Measurements from ENCODE around the gene INTS13.
A peak's percentile ranks its signal among the peaks of the same experiment; 100 is the strongest.
"Not testable (repeated sequence)": the region's sequence is repeated elsewhere in the genome, so short reads cannot be mapped to it uniquely, and the experiment has no call there.

The INTS13 gene

DNA sequence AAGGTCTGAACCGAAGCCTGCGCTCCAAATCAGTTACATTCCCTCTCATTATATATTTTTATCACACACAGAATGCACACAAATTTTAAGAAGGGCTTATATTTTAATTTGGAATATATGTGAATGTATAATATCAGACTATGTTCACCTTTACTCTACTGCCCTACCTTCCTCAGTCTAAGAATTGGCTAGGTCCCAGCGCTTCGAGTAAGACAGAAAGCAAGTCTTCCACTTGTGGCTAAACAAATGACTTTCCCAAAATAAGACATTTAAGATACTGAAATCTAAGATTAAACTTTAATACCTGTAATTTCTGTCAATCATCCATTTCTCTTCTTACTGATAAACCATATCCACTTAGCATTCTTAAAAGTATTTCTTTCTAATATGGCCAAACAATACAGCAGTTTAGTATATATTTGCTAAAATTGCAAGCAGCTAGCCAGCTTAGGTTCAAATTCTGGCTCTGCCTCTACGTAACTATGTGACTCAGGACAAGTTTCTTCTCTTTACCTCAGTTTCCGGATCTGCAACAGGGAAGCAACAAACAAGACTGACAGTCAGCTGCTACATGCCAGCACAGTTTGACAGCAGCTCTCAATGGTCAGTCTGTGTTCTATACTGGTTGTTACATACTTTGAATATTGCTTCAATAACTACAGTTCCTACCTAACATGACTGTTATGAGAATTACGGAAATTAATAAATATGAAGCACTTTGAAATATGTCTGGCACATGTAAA lies 2.0 kb downstream of the INTS13 start:
- no peak for DNase-seq (ENCODE audit: extremely low read depth in 1 of 2, low read depth in 1 of 2)

DNA sequence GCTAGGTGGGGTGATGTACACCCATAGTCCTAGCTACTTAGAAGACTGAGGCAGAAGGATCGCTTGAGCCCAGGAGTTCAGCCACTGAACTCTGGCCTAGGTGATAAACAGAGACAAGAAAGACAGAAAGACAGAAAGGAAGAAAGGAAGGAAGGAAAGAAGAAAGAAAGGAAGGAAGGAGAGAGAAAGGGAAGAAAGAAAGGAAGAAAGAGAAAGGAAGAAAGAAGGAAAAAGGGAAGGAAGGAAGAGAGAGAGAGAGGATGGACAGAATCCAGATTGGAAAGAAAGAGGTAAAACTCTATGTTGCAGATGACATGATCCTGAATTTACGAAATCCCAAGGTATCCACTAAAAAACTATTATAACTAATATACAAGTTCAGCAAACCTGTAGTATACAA lies 8.2 kb downstream of the INTS13 start:
- no peak for DNase-seq (ENCODE audit: extremely low read depth in 1 of 2, low read depth in 1 of 2)

DNA sequence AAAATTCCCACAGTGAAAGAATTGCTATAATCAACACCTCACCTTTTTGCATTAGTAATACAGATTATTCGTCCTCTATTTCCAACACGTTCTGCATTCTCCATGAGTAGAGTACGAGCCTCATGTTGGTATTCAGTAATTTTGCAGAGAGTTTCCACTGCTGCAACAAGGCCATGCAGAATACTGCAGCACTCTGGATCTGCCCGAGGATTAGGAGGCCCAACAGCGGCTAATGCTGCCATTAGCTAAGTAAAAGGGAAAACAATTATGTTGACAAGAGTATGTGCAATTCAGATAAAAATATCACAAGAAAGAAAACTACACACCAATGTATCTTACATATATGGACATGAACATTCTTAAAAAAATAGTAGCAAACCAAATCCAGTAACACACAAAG lies 9.1 kb downstream of the INTS13 start:
- no peak for DNase-seq (ENCODE audit: extremely low read depth in 1 of 2, low read depth in 1 of 2)

DNA sequence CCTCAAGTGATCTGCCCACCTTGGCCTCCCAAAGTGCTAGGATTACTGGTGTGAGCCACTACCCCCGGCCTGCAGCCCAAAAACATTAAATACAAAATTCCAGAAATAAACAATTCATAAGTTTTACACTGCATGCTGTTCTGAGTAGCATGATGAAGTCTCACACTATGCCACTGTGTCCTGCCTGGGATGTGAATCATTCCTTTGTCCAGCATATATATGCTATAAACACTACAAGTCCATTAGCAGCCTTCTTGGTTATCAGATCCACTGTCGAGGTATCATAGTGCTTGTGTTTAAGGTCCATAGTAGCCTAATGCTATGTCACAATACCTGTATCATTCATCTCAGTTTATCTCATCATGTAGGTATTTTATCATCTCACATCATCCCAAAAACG lies 15.9 kb downstream of the INTS13 start:
- no peak for DNase-seq (ENCODE audit: extremely low read depth in 1 of 2, low read depth in 1 of 2)

DNA sequence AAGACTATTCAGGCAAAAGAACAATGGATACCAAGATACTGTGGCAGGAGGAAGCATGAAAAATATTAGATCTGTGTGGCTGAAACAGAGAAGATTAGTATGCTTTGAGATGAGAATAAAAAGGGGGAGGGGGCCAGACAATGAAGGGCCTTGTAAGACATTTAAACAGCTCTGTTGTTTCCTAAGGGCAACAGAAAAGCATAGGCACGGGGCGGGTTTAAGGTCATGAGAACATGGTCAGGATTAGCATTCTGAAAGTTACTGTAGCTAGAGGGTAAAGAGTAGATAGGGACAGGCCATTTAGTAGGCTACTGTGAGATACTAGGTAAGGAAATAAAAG lies 18.6 kb downstream of the INTS13 start:
- DNase-seq (ENCODE audit: extremely low read depth in 1 of 2, low read depth in 1 of 2): no peak

DNA sequence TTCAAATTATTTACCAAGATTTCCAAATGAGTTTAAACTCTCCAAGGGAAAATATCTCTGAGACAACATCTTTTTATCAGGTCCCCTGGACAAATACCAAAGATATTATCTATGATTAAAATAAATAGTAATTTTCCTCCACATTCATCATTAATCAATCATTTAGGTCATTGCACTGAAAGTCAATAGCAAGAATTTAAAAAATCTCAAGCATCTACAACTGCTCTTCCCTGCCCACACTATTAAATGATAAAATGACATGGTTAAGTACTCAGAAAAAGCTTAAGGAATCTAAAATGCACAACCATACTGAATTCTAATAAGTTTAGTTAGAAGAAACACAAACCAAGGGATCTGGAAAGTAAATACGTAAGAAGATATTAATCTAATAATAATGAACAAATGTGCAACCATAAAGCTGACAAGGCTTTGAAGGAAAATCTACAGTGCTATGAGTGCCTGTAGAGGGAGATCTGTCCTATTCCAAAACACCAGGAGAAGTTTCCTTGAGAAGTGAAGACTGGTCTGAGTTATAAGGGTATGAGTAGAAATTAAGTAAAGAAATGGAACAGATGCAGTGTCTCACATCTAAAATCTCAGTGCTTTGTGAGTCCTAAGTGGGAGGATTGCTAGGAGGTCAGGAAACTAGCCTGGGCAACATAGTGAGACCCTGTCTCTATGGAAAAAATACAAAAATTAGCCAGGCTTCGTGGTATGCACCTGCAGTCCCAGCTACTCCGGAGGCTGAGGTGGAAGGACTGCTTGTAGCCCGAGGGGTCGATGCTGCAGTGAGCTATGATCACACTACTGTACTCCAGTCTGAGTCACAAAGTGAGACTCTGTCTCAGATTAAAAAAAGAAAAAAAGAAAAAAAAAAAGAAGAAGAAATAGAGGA lies 19.2 kb downstream of the INTS13 start:
- DNase-seq (ENCODE audit: extremely low read depth in 1 of 2, low read depth in 1 of 2): no peak

DNA sequence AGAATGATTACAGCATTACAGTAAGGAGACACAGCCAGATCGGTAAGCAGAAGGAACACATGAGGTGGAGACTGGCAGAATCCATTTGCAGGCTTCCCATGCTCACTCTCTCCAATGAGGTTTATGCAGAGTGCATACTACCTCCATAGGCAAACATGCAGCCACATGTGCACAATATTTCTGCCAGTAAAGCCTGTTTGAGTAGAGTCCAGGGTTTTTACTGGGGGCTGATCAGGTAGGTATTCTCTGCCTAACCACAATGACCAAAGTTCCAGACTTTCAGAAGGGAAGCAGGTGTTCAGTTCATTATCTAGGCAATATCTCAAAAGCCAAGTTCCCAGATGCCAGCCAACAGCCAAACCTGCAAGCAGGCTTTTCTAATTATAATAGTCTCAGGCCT lies 31.1 kb downstream of the INTS13 start:
- no peak for DNase-seq (ENCODE audit: extremely low read depth in 1 of 2, low read depth in 1 of 2)

DNA sequence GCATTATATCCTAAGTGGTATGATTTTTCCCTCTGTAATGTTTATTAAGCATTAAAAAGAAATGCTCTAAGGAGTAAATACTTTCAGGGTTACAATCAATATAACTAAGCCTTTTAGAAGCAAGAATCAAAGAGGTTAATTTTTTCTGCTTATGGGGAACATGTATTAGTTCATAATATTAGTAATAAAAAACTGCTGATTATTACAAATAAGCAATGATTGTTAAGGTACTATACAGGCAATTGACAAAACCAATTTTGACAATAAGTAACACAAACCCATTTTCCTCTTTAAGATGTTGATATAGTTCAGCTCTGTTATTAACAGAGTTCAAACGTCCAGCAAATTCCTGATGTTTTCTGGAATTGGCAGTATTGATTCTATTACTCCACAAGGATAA lies 31.8 kb downstream of the INTS13 start:
- no peak for DNase-seq (ENCODE audit: extremely low read depth in 1 of 2, low read depth in 1 of 2)

DNA sequence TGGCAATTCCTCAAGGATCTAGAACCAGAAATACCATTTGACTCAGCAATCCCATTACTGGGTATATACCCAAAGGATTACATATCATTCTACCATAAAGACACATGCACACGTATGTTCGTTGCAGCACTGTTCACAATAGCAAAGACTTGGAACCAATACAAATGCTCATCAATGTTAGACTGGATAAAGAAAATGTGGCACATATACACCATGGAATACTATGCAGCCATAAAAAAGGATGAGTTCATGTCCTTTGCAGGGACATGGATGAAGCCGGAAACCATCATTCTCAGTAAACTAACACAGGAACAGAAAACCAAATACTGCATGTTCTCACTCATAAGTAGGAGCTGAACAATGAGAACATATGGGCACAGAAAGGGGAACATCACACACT lies 34.4 kb downstream of the INTS13 start:
- not testable (repeated sequence) for DNase-seq (ENCODE audit: extremely low read depth in 1 of 2, low read depth in 1 of 2)

DNA sequence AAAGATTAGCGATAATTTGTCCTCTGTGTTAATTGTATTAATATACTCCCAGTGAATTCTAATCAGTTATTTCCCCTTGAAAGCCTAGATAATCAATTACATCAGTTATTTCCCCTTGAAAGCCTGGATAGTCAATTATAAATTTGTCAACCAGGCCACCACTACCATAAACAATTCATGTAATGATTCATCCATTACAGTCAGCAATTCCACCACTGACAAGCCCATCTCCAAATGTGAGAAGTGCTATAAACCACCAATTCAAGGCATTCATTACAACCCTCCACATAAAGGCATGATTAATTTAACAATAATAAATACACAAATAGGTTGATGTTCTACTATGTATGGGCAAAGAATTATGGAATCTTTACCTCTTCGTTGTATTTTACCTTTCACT lies 40.9 kb downstream of the INTS13 start:
- no peak for DNase-seq (ENCODE audit: extremely low read depth in 1 of 2, low read depth in 1 of 2)

DNA sequence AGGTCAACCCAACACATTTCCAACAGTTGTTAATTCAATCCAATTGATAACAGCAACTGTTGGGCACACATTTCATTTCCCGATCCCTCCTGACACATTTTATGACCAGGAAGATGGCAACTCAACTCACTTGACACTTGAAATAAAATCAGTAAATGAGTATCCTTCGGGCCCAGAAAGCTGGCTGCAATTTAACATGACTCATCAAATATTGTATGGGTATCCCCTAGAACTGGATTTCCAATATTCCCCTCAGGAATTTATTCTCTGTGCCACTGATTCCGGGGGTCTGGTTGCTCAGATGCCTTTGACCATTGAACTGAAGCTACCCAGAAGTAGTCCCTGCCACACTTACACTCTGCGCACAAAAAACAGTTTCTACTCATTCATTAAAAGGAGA lies 42.1 kb downstream of the INTS13 start:
- DNase-seq (ENCODE audit: extremely low read depth in 1 of 2, low read depth in 1 of 2): no peak

DNA sequence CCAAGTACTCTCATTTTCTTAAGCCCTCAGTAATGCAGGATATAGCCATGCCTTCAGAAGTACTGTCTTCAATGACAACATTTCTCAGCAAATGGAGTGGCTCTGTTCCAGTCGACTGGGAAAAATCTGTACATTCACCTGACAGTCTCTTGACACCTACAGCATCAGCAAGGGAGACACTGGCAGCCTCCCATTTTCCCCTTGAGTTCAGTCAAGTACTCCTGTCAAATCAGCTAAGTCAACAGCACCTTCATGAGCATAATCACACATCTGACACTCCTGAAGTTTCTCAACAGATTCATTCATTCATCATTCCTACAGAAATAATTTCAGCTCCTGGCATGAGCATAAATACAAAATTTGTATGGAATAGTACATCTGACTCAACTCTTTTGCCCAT lies 46.1 kb downstream of the INTS13 start:
- no peak for DNase-seq (ENCODE audit: extremely low read depth in 1 of 2, low read depth in 1 of 2)

DNA sequence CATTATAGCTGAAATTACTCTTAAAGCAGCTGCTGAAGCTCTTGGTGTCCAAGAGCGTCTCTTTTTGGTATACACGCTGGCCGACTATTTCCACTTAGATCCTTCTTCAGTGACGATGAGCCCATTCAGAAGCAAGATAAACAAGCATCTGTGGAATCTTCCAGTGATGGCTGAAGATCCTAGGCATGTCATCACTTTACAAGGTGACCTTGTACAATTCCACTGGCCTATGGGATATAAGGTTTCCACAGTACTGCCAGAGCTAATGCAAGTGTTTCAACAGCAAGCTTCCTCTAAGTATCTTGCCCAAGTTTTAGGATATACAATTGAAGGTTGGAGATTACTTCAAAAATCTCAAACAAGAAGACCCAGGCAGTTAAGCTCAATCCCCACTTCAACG lies 47.0 kb downstream of the INTS13 start:
- DNase-seq (ENCODE audit: extremely low read depth in 1 of 2, low read depth in 1 of 2): no peak

DNA sequence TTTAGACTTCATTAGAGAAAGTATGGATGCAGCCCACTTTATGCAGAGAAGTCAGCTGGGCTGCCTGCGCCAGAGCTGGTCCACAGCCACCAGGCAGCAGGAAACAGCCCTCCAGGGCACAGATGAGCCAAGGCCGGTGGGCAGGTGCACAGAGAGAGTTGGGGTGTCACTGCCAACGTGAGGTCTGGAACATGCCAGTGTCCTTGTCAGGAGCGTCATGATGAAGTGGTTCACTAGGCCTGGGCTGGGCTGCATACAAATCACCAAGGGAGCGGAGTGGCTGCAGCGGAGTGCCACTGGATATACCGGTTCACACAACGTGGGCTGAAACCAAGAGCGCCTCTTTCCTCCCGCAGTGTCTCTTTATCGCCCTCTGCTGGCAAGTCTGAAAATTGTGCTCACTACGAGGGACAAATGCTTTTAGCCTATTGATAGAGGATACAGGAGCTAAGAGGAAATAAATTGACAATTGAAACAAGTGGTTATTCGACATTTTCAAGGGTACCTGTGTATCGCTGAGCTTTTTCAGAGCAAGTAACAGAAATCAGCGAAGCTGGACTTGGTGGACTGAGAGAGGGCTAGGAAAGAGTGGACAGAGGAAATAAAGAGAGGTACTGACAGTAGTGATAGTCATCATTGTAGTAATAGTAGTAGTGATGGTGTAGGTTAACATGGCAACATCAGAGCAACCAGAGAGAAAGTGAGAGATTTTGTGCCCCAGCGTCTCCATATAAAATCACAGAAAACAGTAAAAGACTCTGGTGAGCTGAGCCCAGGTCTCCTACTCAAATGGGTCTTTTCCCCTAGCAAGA lies 52.8 kb downstream of the INTS13 start:
- DNase-seq (ENCODE audit: extremely low read depth in 1 of 2, low read depth in 1 of 2): peak; percentile 61

DNA sequence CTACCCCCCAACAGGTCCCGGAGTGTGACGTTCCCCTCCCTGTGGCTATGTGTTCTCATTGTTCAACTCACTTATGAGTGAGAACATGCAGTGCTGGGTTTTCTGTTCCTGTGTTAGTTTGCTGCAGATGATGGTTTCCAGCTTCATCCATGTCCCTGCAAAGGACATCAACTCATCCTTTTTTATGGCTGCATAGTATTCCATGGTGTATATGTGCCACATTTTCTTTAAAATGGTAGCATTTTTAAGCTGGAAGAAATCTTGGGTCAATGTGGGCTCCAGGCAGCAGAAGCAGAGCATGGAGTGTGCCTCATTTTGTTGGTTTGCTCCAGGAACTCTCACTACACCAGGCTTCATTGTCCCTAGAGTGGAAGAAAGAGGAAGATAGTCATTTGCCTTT lies 57.2 kb downstream of the INTS13 start:
- no peak for DNase-seq (ENCODE audit: extremely low read depth in 1 of 2, low read depth in 1 of 2)

DNA sequence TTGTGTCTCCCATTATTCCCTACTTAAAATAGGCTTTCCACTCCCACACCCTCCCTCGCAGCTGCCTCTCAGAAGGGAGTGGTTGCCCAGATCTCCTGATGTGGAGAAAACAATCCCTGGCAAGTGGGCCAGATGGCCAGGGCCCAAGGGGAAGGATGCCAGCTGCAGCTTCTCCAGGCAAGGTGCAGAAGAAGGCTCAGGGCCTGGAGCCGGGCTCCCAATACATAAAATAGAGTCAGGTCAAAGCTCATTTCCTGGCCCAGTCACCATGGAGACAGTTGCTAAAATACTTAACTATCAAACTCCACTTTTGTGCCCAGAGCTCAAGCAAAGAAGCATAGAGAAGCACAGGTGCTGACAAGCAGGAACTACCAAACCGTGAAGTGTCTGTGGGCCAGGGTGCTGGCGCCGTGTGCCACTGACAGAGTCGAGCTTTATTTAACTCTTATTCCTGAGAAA lies 59.1 kb downstream of the INTS13 start:
- DNase-seq (ENCODE audit: extremely low read depth in 1 of 2, low read depth in 1 of 2): no peak

DNA sequence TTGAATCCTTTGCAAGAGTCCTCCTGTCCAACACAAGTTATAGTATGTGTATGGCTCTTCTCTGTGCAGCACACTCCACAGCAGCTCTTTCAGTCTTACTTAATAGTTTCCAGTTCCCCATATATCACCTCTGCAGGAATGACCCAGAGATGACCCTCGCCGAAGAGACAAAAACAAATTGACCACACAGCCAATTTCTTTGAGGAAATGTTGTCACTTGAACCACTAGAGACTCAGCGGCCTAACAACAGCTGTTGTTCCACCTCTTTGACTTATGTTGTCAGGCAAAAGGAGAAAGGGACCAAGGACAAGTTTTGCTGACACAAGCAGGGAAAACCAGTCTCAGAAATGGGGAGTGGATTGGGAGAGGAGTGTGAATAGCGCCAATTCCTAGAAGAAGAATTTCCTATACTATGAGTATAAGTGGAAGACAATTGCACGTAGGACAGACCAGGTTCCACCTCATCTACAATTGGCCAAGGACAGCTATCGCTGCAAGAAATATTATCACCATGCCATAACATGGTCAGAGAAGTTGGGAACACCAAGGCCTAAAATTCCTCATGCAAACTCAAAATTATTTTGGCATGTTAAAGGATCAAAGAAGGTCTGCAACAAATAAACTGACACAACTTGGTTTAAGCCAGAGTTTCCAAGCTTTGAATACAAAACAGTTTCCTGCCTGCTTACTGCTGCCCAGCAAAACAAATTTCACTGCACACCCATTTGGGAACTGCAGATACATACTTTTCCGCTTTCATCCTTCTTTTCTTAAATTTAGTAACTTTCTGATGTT lies 63.1 kb downstream of the INTS13 start:
- no peak for DNase-seq (ENCODE audit: extremely low read depth in 1 of 2, low read depth in 1 of 2)

DNA sequence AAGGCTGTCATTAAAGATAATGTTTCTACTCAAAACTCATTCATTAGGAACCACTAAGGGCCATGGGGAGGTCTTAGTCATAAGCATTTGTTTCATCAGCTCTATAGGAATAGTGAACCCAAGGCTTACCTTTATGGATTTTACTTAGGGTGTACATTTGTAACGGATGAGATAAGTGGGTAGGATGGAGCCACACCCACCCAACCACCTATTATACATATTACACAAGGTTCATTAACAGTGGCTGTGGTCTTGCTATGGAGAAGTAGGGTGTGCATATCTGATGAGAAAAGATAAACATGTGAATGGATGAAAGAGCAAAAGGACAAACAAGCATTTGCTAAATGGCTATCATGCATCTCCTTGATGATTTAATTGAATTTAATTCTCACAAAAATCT lies 65.2 kb downstream of the INTS13 start:
- no peak for DNase-seq (ENCODE audit: extremely low read depth in 1 of 2, low read depth in 1 of 2)

DNA sequence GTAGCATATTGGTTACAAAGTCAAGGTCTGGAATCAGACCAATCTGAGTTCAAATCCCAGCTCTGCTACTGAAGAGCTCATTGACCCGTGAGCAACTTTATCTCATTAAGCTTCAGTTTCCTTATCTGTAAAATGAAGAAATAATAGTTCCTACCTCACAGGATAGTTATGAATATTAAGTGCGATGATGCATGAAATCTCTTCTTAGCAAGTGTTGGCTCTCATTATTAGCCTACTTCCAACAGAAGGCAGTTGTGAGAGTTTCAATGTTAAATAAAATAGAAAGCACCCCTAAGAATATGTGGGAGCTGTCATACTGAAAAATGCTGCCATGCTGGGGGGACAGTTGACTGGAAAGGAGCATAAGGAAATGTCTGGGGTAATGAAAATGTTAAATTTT lies 65.8 kb downstream of the INTS13 start:
- no peak for DNase-seq (ENCODE audit: extremely low read depth in 1 of 2, low read depth in 1 of 2)

DNA sequence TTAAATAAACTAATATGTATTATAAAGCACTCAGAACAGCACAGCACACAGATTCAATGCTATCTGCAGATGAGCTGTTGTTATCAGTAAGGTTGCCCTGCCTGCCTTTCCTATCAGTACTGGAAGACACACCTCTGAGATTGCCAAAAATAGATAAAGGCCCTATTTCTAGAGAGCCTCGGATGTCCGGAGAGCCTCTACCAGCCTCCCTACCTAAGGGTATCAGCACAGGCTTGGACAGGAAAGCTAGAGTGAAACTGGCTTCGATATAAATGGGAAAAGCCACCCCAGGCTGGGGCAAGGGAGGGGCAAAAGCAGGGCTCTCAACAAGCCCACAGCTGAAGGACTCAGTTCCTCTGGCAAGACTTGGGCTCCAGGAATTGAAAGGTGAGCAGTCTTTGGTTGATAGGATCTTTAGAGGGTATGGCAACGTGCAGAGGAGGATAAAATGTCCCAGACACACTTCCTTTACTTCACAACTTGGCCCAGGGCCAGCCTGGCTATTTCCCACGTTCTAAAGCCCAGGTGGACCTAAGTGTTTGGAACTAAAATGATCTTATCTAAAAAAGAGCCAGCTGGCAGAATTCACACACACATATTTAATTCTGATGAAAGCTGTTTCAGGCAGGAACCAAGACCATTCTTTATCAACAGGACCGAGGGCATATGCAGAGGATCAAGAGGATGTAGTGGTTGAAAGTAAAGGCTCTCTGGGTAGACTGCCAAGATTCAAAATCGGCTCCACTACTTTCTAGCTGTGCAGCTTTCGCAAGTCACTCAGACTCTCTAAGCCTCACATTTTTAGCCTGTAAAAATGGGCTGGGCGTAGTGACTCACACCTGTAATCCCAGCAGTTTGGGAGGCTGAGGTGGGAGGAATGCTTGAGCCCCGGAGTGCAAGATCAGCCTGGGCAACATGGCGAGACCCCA lies 67.0 kb downstream of the INTS13 start:
- DNase-seq (ENCODE audit: extremely low read depth in 1 of 2, low read depth in 1 of 2): no peak
